Transverse colon (tissue), 4 donors: ENCODE data around the gene KARS1. TPM values are rescaled to one million over a fixed set of nuclear protein-coding genes. Genes with fewer than 3 reads are reported as not detected.

Experiments used
- DNase-seq: peaks from one replicate; pipeline ENCODE4 v3.0.0-alpha.2; 2019
- H3K27ac ChIP-seq, 4 donors: fragments of 200-600 bp; sonication (generic); 2 replicates each; pipeline ENCODE4 v1.5.1; 2016 to 2018; ENCODE audit warnings: inconsistent platforms in 4 of 4
- H3K27me3 ChIP-seq: fragments of 200-600 bp; sonication (generic); 2 replicates; pipeline ENCODE4 v1.5.1; 2017; ENCODE audit warnings: inconsistent platforms
- H3K36me3 ChIP-seq, 4 donors: fragments of 200-600 bp; sonication (generic); 2 replicates each; pipeline ENCODE4 v1.5.1; 2017 to 2019; ENCODE audit warnings: inconsistent platforms in 4 of 4
- H3K4me1 ChIP-seq, 4 donors: fragments of 200-600 bp; sonication (generic); 2 replicates each; pipeline ENCODE4 v1.5.1; 2017 to 2020; ENCODE audit warnings: inconsistent platforms in 4 of 4
- H3K4me3 ChIP-seq, 4 donors: fragments of 200-600 bp; sonication (generic); 1 replicate in 1 of 4; 2 replicates in 3 of 4; pipeline versions ENCODE4 v1.5.1 to v1.6.1; 2017 to 2019; ENCODE audit warnings: inconsistent platforms in 4 of 4
- H3K9me3 ChIP-seq, 2 donors: fragments of 200-600 bp; sonication (generic); 2 replicates each; pipeline ENCODE4 v1.5.1; 2017 to 2019; ENCODE audit warnings: inconsistent platforms in 2 of 2
- EP300 ChIP-seq: sonication (generic); formaldehyde crosslinking; IDR thresholded peaks from one replicate; pipeline ENCODE4 v1.6.1; 2017; ENCODE audit warnings: antibody characterized with exemption, low read depth
- POLR2A ChIP-seq: fragments of 450-650 bp; IDR thresholded peaks from one replicate; pipeline ENCODE4 v1.6.1; 2016; ENCODE audit warnings: antibody characterized with exemption, mild to moderate bottlenecking, moderate library complexity
- POLR2AphosphoS5 ChIP-seq, 3 donors: sonication (generic); formaldehyde crosslinking; IDR thresholded peaks; one replicate each; pipeline ENCODE4 v1.6.1; 2016; ENCODE audit warnings: antibody characterized with exemption in 3 of 3
- WGBS, 2 donors: methylation state at CpG; one replicate each; pipeline ENCODE4 v1.1.5; 2018; ENCODE audit warnings: low coverage in 1 of 2; 5-methylcytosine and 5-hydroxymethylcytosine counted together
- in situ Hi-C, 4 donors: fragments of 200-750 bp; cut with MboI; loops; one replicate each; pipeline versions ENCODE4 v1.15.0 to v1.15.1; 2017; ENCODE audit warnings: low sequenced_read_pairs in 3 of 4, low pct_ligation_motif_present in 1 of 4, low pct_unique_long_range_greater_than_20kb in 1 of 4
- intact Hi-C: fragments of 100-400 bp; cut with DNase I; formaldehyde crosslinking; loops from one replicate; pipeline ENCODE4 v1.15.1; 2023; ENCODE audit warnings: low total_unique reads
- total RNA-seq, 4 donors: library from RNA; depleted of rRNA; stranded (reverse); fragments of >200 nt; gene quantifications; one replicate each; pipeline ENCODE4 v1.1.0, GENCODE V29; 2016
- TF ChIP-seq, protein P1 (sequence below), 5 experiments: fragments of 200-600 bp in 3 of 5; fragments of 450-650 bp in 2 of 5; sonication (generic) in 3 of 5; IDR thresholded peaks; 1 replicate in 2 of 5; 2 replicates in 3 of 5; pipeline ENCODE4 v1.5.1; 2016 to 2017; ENCODE audit warnings: antibody characterized with exemption in 5 of 5, inconsistent platforms in 3 of 5, mild to moderate bottlenecking in 2 of 5, moderate library complexity in 1 of 5

The KARS1 gene
- total RNA-seq: 10 to 100 TPM; 15.3 to 86.5 (median 76.4) TPM

DNA sequence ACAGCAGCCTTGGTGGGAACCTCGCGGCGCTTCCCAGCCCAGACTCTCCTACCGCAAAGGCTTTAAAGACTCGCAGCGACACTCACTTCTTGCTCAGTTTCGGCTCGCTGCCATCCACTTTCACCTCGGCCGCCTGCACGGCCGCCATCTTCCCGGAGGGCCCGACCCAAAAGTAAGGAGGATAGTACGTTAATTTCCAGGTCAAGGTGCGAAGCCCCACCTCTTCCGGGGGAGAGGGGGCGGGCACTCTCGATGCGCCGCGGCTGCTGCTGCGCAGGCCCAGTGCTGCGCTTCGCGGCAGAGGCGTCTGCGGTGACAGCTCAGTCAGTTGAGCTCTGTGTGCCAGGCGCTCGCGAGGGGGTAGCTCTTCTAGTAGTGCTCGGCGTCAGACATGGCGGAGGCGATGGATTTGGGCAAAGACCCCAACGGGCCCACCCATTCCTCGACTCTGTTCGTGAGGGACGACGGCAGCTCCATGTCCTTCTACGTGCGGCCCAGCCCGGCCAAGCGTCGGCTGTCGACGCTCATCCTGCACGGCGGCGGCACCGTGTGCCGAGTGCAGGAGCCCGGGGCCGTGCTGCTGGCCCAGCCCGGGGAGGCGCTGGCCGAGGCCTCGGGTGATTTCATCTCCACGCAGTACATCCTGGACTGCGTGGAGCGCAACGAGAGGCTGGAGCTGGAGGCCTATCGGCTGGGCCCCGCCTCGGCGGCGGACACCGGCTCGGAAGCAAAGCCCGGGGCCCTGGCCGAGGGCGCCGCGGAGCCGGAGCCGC lies at the start of gene KARS1, which contains the start of gene TERF2IP:
Gene KARS1, minus strand, starts transcription at position 174 of the 773 bp plus-strand sequence. Its CDS starts 26 bp downstream, at position 148.
Gene TERF2IP, plus strand, starts transcription at position 282 of the 773 bp plus-strand sequence. Its CDS starts 110 bp downstream, at position 392.
- Histone ChIP-seq H3K9me3 (no peaks in the 10 kb centered on the region), H3K36me3 (no peaks in the 10 kb centered on the region), H3K4me1 (peaks cover 25 to 58% (median 41%) of the 10 kb centered on the region in 4 donors), H3K27ac (peak within 1 kb of the TSS; percentile 97 to 99 (median 98)), H3K4me3 (peak within 1 kb of the TSS; percentile 86 to 100 (median 97)), H3K27me3 (no peaks in the 10 kb centered on the region)
- 0% methylated on average over 53 of the region's 76 CpGs; no CpG with 5 or more reads in 1 of the 2 donors for WGBS, 2 donors
- intact Hi-C loops (loop anchor here (5.0 kb wide), 1 partner anchor 215 kb away; the partner anchor contains the start of gene CFDP1), in situ Hi-C loops (loop anchor here in 2 of 4 donors (5.0 to 25.0 kb wide), 3 partner anchors 115 to 1540 kb away; partner anchors contain the start of genes TMEM170A (in 2 of the 2), MON1B (in 1 of the 2) and SYCE1L (in 1 of the 2))
- peak; percentile 98 for TF ChIP-seq POLR2A
- peak; percentile 99 for TF ChIP-seq POLR2AphosphoS5 (IDR thresholded peaks at IDR 0.05)
- TF ChIP-seq, protein P1, sequence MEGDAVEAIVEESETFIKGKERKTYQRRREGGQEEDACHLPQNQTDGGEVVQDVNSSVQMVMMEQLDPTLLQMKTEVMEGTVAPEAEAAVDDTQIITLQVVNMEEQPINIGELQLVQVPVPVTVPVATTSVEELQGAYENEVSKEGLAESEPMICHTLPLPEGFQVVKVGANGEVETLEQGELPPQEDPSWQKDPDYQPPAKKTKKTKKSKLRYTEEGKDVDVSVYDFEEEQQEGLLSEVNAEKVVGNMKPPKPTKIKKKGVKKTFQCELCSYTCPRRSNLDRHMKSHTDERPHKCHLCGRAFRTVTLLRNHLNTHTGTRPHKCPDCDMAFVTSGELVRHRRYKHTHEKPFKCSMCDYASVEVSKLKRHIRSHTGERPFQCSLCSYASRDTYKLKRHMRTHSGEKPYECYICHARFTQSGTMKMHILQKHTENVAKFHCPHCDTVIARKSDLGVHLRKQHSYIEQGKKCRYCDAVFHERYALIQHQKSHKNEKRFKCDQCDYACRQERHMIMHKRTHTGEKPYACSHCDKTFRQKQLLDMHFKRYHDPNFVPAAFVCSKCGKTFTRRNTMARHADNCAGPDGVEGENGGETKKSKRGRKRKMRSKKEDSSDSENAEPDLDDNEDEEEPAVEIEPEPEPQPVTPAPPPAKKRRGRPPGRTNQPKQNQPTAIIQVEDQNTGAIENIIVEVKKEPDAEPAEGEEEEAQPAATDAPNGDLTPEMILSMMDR (IDR thresholded peaks at IDR 0.05): peak in 1 of 5 experiments; percentile 3
- TF ChIP-seq EP300: no peak
- DNase-seq: peak; percentile 96

DNA sequence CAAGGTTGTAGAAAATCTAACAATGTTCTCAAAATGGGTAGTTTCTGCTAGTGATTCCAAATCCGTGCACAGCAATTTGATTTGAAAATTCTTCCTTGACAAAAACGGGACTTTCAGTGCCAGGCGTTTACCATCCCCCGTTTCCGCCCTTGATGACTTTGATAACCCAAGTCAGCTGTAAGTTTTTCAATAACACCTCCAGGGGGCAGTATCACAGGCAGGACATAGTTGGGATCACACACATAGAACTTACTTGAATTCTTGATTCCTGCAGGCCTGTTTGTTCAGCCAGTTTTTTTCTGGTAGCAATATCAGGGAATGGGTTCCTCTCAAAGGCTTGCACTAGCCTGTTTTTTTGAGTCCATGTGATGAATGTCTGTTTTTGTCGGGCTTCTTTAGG lies 48.2 kb upstream of the KARS1 start:
- Histone ChIP-seq H3K4me3 (no peak overlapping the region), H3K27me3 (no peaks in the 10 kb centered on the region), H3K27ac (no peak overlapping the region), H3K36me3 (no peaks in the 10 kb centered on the region), H3K4me1 (no peaks in the 10 kb centered on the region), H3K9me3 (no peaks in the 10 kb centered on the region)
- intact Hi-C loops: no loop called here
- TF ChIP-seq, protein P1 (IDR thresholded peaks at IDR 0.05): peak in 1 of 5 experiments; percentile 13
- TF ChIP-seq POLR2A: no peak
- DNase-seq: no peak
- in situ Hi-C loops: no loop called here
- WGBS, 2 donors: 82 to 100% methylated on average over 1 to 6 of the region's 6 CpGs

DNA sequence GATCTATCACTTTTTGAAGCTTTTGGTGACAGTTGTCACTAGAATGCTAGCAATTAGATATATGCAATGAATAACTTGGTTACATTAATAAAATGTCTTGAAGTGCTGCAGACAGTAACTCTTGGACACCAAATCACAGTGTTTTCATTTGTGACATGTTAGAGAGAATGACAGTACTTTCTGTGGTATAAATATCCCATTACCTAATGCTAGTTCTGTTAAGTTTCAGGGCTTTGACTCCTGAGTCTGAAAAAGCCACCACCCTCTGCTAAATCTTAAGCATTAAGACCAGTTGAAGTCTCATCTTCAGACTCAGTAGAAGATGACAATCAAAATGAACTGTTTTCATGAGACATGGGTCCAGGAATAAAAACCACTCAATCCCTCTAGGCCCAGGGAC lies 39.9 kb upstream of the KARS1 start:
- Histone ChIP-seq H3K27me3 (no peaks in the 10 kb centered on the region), H3K4me3 (no peak overlapping the region), H3K27ac (no peak overlapping the region), H3K4me1 (no peaks in the 10 kb centered on the region), H3K9me3 (no peaks in the 10 kb centered on the region), H3K36me3 (no peaks in the 10 kb centered on the region)
- in situ Hi-C loops (no loop called here), intact Hi-C loops (no loop called here)
- TF ChIP-seq POLR2A: no peak
- TF ChIP-seq POLR2AphosphoS5 (IDR thresholded peaks at IDR 0.05): no peak
- TF ChIP-seq, protein P1 (IDR thresholded peaks at IDR 0.05): no peak
- no peak for TF ChIP-seq EP300
- no peak for DNase-seq

DNA sequence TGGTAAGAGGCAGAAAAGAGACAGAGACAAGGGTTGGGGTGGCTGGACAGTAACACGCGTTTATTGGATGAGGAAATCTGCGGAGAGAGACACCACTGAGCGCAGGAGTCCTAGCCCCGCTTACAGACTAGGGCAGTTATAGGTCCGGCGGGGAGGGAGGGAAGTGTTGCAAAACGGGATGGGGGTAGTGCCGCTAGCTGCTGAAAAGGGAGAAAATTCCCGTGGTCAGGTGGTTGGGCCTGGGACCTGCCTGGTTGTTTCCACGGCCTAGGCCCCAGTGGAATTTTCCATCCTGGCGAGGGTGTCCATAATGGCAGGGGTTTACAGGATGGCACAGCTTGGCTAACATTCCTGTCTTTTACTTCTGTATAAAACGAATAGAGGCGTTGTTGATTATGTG lies 34.8 kb upstream of the KARS1 start:
- no peak overlapping the region for H3K27ac ChIP-seq
- no peaks in the 10 kb centered on the region for H3K27me3 ChIP-seq
- H3K36me3 ChIP-seq: no peaks in the 10 kb centered on the region
- no peaks in the 10 kb centered on the region for H3K4me1 ChIP-seq
- WGBS, 2 donors: 83 to 90% methylated on average over 11 to 14 of the region's 14 CpGs
- H3K4me3 ChIP-seq: no peak overlapping the region
- in situ Hi-C loops: no loop called here
- no peak for DNase-seq
- TF ChIP-seq POLR2A (no peak), EP300 (no peak), POLR2AphosphoS5 (IDR thresholded peaks at IDR 0.05) (no peak)
- TF ChIP-seq, protein P1 (IDR thresholded peaks at IDR 0.05): no peak
- H3K9me3 ChIP-seq: no peaks in the 10 kb centered on the region
- intact Hi-C loops: no loop called here
